RPMI7951 (cell line): ENCODE data around the gene HIBCH. TPM values are rescaled to one million over a fixed set of nuclear protein-coding genes. Genes with fewer than 3 reads are reported as not detected.
"Not testable (repeated sequence)": the region's sequence is repeated elsewhere in the genome, so short reads cannot be mapped to it uniquely, and the experiment has no call there.

ENCODE experiments used
- DNase-seq: peaks from one replicate; pipeline ENCODE4 v3.0.0-alpha.2; 2012; ENCODE audit warnings: low read depth
- total RNA-seq: library from RNA; depleted of rRNA; stranded (reverse); fragments of >200 nt; shearing (Covaris generic); gene quantifications from 2 replicates; pipeline ENCODE4 v1.2.3, GENCODE V29; 2014

The HIBCH gene
- total RNA-seq, 1 experiment from 2014 or later = 23.3 TPM

DNA sequence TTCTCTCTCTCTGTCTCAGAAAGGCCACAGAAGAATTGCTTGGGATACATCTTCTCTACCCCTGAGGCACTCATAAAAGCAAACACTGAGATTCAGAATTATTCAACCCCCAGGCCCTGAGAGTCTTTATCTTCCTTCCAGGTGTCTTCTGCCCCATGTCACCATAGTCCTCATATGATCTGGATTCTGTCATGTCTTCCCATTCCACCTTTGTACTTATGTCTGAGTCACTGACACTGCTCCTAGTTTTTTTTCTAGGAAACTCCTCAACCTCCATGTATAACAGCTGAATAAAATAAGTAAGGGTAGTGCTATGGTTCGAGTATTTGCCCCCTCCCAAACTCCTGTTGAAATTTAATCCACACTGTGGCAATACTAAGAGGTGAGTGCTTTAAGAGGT lies 11.6 kb downstream of the HIBCH start:
- DNase-seq = no peak

DNA sequence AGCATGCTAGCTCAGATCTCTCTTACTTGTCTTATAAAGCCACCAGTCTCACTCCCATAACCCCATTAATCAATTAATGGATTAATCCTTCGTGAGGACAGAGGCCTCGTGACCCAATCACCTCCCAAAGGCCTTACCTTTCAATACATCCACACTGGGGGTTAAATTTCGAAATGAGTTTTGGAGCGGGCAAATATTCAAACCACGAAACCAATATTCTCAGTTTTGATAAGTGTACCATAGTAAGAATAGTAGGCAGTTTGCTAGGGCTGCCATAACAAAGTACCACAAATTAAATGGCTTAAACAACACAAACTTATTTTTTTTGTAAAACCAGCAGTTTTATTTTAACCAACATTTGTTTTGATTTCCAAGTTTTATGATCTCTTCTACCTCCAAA lies 15.2 kb downstream of the HIBCH start:
- DNase-seq = no peak

DNA sequence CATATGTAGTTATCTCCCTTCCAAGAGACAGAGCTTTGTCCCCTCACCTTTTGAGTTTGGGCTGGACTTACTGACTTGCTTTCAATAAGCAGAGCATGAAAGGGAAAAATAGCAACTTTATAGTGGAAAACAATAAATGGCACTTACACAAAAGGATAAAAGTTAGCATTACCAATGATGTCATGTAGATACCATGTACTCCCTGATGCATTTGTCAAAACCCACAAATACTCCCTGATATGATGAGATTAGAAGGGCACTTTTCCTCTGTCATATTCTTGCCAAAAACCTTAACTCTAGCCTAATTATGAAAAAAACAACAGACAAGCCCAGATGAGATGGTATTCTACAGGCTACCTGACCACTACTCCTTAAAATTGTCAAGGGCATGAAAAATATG lies 16.0 kb downstream of the HIBCH start:
- no peak for DNase-seq

DNA sequence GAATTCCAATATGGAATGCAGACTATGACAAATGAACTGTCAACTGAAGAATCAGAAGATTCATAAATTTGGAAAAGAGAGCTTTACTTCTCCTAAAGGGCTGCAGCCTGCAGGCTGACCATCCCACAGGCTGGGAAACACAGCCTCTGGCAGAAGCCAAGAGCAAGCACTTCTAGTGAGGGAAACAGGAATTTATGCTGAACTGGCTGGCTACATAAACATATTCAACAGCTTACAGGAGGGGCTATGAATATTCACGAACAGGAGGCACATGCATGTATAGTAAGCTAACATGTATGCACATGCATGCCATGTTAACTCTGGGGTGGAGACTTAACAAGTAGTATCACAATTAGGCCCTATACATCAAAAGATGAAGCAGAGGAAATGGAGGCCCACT lies 17.6 kb downstream of the HIBCH start:
- DNase-seq = no peak

DNA sequence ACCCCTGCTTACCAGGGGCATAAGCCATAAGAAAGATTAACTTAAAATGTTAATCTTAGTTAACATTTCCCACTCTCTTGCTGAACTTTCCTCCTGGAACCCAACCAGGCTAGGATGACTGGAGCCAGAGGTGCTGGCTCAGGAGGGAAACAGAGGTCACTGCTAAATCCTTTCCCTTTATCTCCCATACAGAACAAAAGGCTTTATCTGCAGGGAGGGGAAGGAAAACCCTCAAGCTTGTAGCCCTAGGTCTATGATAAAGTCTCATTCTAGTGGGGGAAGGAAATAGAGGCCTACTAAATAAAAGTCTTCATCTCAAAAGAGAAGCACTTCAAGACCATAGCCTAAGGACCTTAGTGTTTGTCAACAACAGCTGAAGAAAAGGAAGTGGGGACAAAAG lies 18.6 kb downstream of the HIBCH start:
- no peak for DNase-seq

DNA sequence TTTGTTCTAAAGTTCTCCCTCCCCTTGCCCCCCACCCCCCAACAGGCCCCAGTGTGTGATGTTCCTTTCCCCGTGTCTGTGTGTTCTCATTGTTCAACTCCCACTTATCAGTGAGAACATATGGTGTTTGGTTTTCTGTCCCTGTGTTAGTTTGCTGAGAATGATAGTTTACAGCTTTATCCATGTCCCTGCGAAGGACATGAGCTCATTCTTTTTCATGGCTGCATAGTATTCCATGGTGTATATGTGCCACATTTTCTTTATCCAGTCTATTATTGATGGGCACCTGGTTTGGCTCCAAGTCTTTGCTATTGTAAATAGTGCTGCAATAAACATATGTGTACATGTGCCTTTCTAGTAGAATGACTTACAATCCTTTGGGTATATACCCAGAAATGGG lies 21.7 kb downstream of the HIBCH start:
- DNase-seq = not testable (repeated sequence)

DNA sequence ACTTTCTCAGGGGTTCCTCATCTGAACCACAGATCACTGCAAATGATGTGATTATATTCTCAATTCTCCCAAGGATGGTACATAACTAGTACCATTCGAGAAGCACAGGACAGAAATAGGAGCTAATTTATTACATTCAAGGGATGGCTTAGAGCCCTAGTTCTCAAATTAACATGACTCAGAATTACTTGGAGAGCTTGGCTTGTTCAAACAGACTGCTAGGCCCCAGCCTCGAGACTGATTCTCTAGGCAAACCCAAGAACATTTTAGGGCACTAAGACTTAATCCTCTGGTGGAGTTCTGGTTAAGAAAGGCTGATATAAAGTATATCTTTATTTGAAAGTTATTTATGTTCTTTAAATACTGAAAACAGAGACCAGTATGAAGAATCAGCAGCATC lies 35.8 kb downstream of the HIBCH start:
- no peak for DNase-seq

DNA sequence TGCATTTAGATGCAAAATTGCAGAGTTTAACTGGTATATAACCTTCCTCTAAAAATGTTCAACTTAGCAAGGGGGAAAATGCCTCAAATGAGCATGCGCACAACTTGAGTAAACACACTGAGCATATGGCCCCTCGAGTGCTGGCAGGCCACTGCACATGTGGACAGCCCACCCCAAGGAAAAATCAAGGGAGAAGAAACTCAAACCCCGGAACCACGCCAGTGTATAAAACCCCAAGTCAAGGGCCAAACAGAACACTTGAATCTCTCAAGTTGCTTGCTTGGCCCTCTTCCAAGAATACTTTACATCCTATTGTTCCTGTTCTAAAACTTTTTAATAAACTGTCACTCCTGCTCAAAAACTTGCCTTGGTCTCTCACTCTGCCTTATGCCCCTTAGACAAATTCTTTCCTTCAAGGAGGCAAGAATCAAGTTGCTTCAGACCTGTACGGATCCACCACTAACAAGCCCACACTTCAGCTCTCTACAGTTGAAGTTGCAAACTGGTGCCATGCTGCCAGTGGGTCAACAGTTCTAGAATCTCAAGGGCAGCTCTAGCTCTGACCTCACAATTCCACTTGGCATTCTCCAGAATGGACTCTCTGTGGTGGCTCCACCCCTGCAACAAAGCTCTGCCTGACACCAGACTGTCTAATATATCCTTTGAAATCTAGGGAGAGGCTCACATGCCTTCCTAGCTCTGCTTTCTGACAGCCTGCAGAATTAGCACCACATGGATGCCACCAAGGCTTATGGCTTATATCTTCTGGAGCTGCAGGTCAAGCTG lies 38.9 kb downstream of the HIBCH start:
- DNase-seq = no peak

DNA sequence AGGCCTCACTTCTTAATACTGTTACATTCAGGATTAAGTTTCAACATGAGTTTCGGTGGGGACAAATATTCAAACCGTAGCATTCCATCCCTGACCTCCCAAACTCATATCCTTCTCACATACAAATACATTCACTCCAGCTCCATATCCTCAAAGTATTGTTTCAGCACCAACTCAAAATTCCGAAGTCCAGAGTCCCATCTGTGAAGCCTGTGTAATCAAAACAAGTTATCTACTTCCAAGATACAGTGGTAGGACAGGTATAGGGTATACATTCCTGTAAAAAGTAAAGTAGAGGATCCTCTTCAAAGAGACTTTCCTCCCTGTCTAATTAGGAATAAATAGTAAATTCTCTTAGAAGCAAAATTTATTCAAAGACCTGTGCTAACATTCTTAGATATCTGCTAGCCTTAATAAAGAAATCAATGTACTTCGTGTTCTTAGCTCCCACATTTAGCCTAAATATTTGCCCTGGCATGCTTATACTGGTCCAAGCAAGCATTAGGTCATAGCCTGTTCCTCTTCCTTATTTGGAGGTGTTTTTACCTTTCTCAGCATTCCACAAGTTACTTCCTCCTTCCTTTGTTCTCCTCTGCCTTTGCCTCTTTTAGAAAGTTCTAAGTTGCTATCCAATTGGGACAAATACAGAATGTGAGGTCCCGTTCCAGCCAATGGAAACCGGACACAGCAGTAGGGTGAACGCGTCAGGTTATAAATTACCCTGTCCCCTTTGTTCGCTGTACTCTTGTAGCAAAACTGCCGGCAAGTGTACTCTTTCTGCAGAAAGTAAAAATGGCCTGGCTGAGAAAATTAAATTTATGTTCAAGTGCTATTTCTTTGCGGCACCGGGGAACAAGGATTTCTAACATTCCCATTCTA lies 40.1 kb downstream of the HIBCH start:
- not testable (repeated sequence) for DNase-seq

DNA sequence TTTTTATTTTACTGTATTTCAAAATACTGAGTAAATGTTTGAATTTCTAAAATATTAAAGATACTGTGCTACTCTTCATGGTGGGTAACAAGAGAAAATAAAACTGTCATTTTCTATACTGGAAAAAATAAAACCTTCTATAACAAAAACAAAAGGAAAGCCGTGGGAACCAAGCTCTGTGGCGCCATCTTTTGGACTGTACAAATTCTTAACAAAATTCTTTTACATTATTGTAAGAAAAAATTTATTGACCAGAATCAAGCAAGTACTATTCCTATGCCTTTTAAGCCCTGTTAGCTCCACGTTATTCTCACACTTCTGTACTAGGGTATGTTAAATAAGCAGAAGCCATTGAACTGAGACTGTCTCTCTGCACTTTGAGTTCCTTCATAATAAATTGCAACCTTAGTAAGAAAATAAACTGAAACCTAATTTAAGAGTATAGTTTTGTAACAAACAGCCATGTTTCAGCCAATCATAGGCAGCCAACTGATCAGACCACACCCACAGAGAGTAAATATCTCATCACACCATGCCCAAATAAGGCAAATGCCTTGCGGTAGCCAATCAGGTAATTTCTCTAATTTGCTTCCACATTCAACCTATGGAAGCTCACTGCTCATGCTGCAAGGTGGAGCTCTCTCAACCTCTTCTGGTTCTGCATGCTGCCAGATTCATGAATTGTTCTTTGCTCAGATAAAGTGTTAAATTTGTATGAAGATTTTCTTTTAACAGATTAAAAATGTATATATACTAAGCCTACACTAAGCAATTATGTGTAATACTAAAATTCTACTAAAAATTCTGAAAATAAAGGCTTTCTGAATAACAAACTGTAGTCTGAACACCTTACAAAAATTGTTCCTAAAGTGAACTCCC lies 42.2 kb downstream of the HIBCH start:
- DNase-seq = peak; percentile 61

DNA sequence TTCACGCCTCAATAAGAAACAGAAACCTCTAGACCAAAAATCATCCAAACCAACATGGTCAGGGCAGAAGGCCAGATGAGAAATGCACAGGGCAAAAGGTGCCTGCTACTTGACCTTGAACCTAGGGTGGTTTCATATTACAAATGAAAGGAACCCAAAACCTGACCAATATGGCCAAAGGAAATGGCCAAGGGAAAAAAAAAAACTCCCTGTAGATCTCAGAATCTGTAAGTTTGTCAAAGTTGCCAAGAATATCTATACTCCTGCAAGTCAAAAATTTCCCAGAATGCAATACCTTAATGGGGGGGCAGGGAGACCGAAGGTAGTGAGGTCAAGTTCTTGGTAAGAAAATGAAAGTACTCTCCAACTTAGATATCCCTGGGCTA lies 47.2 kb downstream of the HIBCH start:
- peak; percentile 39 for DNase-seq

DNA sequence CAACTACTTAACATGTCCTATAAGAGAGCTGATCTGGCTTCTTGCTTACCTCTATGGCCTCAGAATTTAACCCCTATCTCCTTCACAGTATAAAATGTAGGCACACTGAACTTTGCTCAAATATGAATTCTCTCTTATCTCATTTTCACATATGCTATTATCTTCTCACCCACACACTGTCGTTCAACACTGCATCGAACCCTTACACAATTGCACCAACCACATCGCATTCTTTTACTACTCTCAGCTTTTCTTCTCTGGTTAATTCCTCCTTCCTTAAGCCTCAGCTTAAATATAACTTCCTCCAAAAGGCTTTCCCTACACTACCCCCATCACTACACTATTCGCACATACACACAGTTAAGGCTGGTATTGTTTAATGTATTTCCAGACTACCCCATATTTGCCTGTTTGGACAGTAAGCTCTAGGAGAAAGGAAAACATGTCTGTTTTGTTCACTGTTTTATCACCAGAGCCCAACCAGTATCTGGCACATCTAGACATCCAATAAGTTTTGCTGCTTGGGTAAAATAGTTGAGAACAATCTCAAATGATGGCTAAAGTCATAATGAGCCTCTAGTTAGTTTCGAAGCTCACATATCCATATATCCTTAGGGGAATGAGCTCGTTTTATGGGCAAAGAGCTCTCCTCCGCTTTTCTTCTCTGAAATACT lies 47.7 kb downstream of the HIBCH start:
- DNase-seq = no peak

DNA sequence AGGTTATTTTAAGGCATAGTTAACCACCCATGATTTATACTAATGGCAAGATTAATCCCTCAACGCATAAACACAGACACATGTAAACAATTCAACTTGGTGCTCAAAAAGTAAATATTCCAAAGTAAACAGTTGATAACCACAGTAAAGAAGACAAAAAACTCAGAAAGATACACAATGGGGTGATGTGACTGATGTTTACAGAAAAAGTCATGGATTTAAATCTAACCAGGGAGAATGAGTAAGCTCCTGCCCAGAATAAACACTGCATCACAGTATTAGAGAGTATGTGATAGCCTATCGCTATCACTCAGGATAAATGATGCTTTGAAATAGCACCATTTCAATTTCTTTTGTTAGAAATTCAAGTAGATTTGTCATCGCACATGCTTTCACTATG lies 49.3 kb downstream of the HIBCH start:
- DNase-seq = no peak

DNA sequence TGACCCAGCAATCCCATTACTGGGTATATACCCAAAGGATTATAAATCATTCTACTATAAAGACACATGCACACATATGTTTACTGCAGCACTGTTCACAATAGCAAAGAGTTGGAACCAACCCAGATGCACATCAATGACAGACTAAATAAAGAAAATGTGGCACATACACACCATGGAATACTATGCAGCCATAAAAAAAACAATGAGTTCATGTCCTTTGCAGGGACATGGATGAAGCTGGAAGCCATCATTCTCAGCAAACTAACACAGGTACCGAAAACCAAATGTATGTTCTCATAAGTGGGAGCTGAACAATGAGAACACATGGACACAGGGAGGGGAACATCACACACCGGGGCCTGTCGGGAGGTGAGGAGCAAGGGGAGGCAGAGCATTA lies 49.9 kb downstream of the HIBCH start:
- DNase-seq = not testable (repeated sequence)

DNA sequence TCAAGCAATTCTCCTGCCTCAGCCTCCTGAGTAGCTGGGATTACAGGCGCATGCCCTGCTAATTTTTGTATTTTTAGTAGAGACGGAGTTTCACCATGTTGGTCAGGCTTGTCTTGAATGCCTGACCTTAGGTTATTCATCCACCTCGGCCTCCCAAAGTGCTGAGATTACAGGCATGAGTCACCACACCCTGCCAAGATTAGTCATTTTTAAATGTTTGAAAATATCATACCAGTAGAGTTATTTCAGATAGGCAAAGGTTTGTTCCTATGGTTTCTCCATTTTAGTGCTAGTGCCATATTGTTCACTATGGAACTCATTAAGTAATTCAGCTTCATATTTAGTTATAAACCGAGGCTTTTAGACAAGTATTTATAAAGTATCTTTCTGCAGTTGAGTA lies 52.3 kb downstream of the HIBCH start:
- peak; percentile 83 for DNase-seq

DNA sequence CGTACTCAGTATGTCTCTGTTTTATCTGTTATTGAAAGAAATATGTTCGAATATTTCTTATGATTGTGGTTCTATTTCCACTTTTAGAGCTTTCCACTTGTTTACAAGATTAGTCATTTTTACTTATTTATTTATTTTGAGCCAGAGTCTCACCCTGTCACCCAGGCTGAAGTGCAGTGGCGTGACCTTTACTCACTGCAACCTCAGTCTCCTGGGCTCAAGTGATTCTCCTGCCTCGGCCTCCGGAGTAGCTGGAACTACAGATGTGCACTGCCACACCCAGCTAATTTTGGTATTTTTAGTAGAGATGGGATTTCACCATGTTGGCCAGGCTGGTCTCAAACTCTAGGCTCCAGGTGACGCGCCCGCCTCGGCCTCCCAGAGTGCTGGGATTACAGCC lies 53.3 kb downstream of the HIBCH start:
- no peak for DNase-seq

DNA sequence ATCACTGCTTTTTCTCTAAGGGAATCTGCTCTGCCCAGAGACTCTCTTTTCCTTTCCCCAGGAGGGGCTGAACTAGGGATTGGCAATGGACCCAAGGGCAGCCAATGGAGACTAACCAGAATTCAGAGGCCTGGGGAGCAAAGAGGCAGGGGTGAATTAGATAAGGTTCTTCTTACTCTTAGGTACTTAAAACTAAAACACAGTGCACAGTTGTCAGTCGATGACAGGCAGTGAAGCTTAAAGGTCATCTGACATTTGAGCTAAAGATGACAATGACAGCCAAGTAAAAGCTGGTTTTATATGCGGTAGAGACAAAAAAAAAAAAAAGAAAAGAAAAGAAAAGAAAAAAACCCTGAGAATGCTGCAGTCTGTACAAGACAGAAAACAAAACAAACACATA lies 57.8 kb downstream of the HIBCH start:
- DNase-seq = no peak

DNA sequence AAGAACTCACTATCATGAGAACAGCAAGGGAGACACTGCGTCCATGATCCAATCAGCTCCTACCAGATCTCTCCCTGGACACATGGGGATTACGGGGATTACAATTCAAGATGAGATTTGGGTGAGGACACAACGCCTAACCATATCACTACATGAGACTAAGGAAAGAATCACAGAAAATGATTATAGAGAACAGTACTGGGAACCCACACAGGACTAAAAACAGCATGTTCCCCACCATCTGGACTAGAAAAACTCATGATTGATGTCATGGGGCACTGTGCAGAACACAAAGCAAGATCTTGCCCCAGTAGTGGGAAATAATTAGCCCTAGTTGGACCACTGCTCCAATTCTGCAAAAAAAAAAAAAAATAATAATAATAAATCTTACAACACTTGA lies 63.5 kb downstream of the HIBCH start:
- no peak for DNase-seq

DNA sequence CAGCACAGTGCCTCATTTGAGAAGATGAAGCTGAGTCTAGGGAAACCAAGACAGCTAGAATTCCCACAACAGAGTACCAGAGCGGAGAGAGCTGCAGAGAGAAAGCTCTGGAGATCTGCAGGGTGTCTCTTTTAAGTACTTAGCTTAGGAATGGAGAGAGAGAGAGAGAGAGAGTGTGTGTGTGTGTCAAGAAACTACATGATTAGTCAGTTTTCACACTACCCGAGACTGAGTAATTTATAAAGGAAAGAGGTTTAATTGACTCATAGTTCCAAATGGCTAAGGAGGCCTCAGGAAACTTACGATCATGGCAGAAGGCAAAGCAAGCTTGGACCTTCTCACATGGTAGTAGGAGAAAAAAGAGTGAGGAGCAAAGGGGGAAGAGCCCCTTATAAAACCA lies 64.0 kb downstream of the HIBCH start:
- no peak for DNase-seq

DNA sequence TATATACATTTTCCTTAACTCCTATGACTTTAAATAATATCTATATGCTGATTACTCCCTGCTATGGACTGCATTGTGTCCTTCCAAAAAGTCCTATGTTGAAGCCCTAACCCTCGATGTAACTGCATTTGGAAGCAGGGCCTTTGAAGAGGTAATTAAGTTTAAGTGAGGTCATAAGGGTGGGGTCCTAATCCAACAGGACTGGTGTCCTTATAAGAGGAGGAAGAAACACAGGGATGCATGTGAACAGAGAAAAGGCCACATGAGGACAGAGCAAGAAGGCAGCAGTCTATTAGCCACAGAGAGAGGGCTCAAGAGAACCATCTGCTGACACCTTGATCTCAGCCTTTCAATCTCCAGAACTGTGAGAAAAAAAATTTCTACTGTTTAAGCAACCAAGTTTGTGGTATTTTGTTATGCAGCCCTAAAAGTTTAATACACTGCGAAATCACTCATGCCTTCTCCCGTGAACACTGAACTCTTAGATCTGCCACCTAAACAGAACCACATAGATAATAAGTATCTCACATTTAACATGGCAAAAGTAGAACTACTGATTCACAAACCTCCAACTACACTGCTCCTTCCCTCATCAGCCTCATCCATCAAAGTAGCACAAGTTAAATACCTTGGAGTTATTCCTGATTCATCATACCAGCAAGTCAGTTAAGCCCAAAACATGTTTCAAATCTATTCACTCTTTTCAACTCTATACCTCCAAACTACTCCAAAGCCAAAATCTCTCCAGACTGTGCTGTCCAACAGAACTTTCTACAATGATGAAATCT lies 65.4 kb downstream of the HIBCH start:
- DNase-seq = no peak

DNA sequence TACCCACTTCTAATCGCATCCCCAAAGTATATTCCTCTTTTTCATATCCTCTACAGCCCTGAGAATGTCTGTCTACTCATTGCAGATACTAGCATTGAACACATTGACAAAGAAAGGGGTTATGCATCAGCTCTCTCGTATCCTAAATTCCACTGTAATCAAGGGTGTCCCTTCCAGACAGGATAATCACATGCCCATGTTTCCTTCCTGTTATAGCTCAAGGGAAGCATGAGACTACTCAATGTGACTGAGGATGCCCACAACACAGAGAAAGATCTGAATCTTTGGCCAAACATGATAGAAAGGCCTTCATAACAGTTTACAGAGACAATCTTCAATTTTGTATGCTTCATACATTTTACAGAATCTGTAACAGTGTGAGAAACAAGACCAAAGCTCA lies 69.2 kb downstream of the HIBCH start:
- no peak for DNase-seq
